HT-29 (cell line): ENCODE data around the gene PCDHGB3. TPM values are rescaled to one million over a fixed set of nuclear protein-coding genes. Genes with fewer than 3 reads are reported as not detected.
A peak's percentile ranks its signal among the peaks of the same experiment; 100 is the strongest.
"Not testable (repeated sequence)": the region's sequence is repeated elsewhere in the genome, so short reads cannot be mapped to it uniquely, and the experiment has no call there.

Experiments used
- DNase-seq: peaks from one replicate; pipeline ENCODE4 v3.0.0-alpha.2; 2015; ENCODE audit warnings: low spot score
- total RNA-seq: library from RNA; depleted of rRNA; stranded (reverse); fragments of >200 nt; shearing (Covaris generic); gene quantifications from 2 replicates; pipeline ENCODE4 v1.2.3, GENCODE V29; 2014; rRNA removed

The PCDHGB3 gene
- total RNA-seq = 0.41 and 0.47 TPM in 2 replicates

- peak; percentile 43 for DNase-seq
These were observed at the start of gene PCDHGB3 for GRCh38 chr5:141369994-141370848. TSS of gene PCDHGB3 (plus strand) at chr5:141370242. CDS start at chr5:141370395, 153 bp downstream.

- DNase-seq = no peak
These were observed 47.8 kb upstream of the PCDHGB3 start for GRCh38 chr5:141322261-141322660.

GRCh38 chr5:141326088-141326854 is 43.8 kb upstream of the PCDHGB3 start:
- DNase-seq = no peak

DNA sequence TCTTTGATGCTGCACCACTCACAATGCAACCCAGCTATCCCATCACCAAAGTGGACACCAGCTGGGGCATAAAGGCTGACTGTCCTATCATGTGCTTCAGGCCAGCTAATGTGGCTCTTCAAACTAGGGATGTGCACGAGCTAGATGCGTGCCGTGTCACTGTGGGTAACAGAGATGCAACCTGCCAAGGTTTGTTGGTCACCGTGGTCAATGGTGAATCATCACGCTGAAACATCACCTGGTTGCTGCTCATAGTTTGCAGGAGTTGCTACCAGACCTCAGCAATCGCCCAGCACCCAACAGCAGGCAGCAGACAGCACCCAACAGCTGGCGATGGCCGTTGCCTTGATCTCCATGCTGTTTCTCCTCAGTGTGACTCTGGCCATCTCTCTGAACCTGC is 41.8 kb upstream of the PCDHGB3 start:
- no peak for DNase-seq

DNA sequence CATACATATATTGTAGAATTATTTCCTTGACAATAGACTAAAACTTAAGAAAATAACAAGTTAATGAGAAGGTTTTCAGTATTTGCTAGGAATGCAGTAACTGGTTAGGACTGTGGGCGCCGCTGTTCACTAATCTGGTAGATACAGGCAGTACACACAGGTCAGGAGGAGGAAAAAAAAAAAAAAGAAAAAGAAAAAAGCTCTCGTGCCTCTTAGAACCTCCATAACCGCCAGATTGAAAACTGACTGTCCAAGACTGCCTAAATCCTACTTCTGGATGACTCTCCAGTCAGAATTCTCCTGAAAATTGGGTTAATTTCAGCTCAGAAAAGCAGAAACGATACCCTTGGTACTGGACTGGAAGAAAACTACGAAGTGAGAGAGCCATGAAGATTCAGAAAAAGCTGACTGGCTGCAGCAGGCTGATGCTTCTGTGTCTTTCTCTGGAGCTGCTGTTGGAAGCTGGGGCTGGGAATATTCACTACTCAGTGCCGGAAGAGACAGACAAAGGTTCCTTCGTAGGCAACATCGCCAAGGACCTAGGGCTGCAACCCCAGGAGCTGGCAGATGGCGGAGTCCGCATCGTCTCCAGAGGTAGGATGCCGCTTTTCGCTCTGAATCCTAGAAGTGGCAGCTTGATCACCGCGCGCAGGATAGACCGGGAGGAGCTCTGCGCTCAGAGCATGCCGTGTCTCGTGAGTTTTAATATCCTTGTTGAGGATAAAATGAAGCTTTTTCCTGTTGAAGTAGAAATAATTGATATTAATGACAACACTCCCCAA is 39.6 kb upstream of the PCDHGB3 start, which contains the start of gene PCDHGA1:
Gene PCDHGA1 (plus strand): TSS at position 216 of the 782 bp plus-strand sequence.
- peak; percentile 47 for DNase-seq

- DNase-seq = not testable (repeated sequence)
These were observed 37.5 kb upstream of the PCDHGB3 start for GRCh38 chr5:141332571-141332970.

DNA sequence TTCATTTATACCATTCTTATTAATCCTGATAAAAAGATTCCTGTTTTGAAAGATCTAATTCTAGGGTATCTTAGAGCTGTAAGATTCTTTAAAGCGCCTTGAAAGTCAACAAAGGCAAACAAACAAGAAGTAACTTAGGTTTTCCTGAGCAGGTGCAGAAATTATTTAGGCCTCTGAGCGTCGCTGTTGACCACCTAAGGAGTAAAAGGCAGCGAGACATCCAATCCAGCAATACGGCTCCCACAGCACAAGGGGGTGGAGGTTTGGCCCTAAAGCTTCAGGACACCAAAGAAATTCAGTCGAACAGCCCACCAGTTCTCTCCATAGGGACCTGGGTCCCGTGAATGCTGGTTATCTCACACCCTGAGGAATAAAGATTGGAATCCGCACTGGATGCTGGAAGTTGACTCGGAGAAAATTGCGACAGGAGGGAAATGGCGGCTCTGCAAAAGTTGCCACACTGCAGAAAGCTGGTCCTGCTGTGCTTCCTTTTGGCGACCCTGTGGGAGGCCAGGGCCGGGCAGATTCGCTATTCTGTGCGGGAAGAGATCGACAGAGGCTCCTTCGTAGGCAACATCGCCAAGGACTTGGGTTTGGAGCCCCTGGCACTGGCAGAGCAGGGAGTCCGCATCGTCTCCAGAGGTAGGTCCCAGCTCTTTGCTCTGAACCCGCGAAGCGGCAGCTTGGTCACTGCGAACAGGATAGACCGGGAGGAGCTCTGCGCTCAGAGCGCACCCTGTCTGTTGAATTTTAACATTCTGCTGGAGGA is 31.3 kb upstream of the PCDHGB3 start, which contains the start of gene PCDHGA2:
Gene PCDHGA2 (plus strand): TSS at position 223 of the 769 bp plus-strand sequence.
- no peak for DNase-seq

DNA sequence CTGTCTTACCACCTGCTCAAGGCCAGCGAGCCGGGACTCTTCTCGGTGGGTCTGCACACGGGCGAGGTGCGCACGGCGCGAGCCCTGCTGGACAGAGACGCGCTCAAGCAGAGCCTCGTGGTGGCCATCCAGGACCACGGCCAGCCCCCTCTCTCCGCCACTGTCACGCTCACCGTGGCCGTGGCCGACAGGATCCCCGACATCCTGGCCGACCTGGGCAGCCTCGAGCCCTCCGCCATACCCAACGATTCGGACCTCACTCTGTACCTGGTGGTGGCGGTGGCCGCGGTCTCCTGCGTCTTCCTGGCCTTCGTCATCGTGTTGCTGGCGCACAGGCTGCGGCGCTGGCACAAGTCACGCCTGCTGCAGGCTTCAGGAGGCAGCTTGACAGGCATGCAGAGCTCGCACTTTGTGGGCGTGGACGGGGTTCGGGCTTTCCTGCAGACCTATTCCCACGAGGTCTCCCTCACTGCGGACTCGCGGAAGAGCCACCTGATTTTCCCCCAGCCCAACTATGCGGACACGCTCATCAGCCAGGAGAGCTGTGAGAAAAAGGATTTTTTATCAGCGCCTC is 29.2 kb upstream of the PCDHGB3 start:
- DNase-seq = not testable (repeated sequence)

GRCh38 chr5:141342773-141343172 is 27.3 kb upstream of the PCDHGB3 start:
- no peak for DNase-seq

GRCh38 chr5:141343242-141343952 is 26.6 kb upstream of the PCDHGB3 start, which contains the start of gene PCDHGA3:
TSS of gene PCDHGA3 (plus strand) at chr5:141343829. CDS start at chr5:141344034, 205 bp downstream.
- DNase-seq = peak; percentile 40

GRCh38 chr5:141343953-141344463 is 26.0 kb upstream of the PCDHGB3 start:
- no peak for DNase-seq

- DNase-seq = no peak
These were observed 24.7 kb upstream of the PCDHGB3 start for GRCh38 chr5:141345327-141345726.

- not testable (repeated sequence) for DNase-seq
These were observed 24.0 kb upstream of the PCDHGB3 start for GRCh38 chr5:141346017-141346416.

DNA sequence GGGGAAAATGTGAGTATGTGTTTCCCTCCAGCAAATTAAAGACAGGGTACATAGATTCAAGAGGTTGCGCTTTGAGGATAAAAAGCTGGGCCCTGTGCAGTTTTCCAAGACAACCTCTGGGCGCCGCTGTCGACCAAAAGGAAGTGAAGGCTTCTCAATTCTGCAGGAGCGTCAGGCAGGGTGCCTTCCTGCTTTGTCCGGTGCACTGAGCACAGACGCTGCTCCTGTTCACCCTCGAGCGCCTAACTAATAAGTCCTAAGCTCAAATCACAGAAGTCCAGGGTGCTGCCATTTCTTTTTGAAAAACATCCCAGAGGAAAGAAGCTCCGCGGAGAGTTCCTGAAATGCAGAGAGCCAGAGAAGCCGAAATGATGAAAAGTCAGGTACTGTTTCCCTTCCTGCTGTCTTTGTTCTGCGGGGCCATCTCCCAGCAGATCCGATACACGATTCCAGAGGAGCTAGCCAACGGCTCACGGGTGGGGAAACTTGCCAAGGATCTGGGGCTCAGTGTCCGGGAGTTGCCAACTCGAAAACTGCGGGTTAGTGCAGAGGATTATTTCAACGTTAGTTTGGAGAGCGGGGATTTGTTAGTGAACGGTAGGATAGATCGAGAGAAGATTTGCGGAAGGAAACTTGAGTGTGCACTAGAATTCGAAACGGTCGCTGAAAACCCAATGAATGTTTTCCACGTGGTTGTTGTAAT is 20.0 kb upstream of the PCDHGB3 start, which contains the start of gene PCDHGB1:
Gene PCDHGB1 (plus strand): TSS at position 183 of the 703 bp plus-strand sequence. CDS start 162 bp downstream, at position 345.
- peak; percentile 42 for DNase-seq

GRCh38 chr5:141351591-141351990 is 18.5 kb upstream of the PCDHGB3 start:
- DNase-seq = no peak

DNA sequence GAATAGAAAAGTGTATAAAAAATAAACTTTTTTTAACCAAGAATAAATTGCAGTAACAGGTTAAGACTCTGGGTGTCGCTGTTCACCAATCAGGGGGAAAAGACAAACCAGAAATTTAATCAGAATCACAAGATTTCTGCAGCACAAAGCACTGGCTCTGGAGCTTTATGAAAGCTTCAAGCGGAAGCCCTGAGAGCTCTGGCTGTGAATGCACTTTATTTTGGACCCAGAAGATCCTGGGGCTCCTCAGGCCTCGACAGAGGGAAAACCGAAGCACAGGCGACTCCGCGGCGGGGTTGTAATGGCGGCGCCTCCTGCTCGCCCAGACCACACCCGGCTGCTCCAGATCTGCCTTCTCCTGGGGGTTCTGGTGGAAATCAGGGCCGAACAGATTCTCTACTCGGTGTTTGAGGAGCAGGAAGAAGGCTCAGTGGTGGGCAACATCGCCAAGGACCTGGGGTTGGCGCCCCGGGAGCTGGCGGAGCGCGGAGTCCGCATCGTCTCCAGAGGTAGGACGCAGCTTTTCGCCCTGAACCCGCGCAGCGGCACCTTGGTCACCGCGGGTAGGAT is 15.1 kb upstream of the PCDHGB3 start, which contains the start of gene PCDHGA4:
Gene PCDHGA4 (plus strand): TSS at position 122 of the 570 bp plus-strand sequence. CDS start 87 bp downstream, at position 209.
- DNase-seq = peak; percentile 14

DNA sequence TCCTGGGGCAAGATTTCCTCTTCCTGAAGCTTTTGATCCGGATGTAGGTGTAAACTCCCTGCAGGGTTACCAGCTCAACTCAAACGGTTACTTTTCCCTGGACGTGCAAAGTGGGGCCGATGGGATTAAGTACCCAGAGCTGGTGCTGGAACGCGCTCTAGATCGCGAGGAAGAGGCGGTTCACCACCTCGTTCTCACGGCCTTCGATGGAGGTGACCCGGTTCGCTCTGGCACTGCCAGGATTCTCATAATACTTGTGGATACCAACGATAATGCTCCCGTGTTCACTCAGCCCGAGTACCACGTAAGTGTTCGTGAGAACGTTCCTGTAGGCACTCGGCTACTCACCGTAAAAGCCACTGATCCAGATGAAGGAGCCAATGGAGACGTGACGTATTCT is 14.4 kb upstream of the PCDHGB3 start:
- no peak for DNase-seq

GRCh38 chr5:141356133-141356532 is 13.9 kb upstream of the PCDHGB3 start:
- DNase-seq = no peak
